ENCODE measurements around the gene HEATR3. TPM values are rescaled to one million over a fixed set of nuclear protein-coding genes. Genes with fewer than 3 reads are reported as not detected.

The HEATR3 gene
- total and polyA plus RNA-seq, 2 experiments from 2014 or later, result 7.5 to 29.9 TPM

DNA sequence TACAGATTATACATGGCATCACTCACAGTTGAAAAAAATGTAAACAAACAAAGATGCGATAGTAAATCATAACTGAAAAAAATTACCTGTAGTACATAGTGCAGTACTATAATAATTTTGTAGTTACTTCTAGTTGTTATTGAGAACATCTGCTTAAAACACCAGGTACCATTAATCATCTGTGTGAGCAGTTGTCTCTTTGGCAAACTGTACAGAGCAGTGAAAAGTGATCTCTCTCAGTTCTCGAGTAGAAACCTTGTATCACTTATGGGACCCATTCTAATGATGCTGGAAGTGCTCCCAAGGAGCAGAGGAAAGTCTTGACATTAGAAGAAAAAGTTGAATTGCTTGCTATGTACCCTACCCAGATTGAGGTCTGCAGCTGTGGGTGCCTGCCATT lies 78.4 kb downstream of the HEATR3 start:
- no peak overlapping the region for H3K4me2 ChIP-seq
- H2AFZ ChIP-seq, result no peak overlapping the region
- no peak overlapping the region for H3K27ac ChIP-seq (ENCODE audit: low read depth)
- no peaks in the 10 kb centered on the region for H3K36me3 Mint-ChIP-seq (ENCODE audit: low read depth)
- no peak overlapping the region for H3K27ac Mint-ChIP-seq
- ATAC-seq (no peak), DNase-seq (ENCODE audit: low spot score) (no peak)
- no peak overlapping the region for H3K4me3 Mint-ChIP-seq
- H3K9me2 ChIP-seq (ENCODE audit: insufficient read depth), result no peaks in the 10 kb centered on the region
- H3F3A ChIP-seq (replicated peaks; ENCODE audit: low read depth), result no peaks in the 10 kb centered on the region
- TF ChIP-seq, protein P1, sequence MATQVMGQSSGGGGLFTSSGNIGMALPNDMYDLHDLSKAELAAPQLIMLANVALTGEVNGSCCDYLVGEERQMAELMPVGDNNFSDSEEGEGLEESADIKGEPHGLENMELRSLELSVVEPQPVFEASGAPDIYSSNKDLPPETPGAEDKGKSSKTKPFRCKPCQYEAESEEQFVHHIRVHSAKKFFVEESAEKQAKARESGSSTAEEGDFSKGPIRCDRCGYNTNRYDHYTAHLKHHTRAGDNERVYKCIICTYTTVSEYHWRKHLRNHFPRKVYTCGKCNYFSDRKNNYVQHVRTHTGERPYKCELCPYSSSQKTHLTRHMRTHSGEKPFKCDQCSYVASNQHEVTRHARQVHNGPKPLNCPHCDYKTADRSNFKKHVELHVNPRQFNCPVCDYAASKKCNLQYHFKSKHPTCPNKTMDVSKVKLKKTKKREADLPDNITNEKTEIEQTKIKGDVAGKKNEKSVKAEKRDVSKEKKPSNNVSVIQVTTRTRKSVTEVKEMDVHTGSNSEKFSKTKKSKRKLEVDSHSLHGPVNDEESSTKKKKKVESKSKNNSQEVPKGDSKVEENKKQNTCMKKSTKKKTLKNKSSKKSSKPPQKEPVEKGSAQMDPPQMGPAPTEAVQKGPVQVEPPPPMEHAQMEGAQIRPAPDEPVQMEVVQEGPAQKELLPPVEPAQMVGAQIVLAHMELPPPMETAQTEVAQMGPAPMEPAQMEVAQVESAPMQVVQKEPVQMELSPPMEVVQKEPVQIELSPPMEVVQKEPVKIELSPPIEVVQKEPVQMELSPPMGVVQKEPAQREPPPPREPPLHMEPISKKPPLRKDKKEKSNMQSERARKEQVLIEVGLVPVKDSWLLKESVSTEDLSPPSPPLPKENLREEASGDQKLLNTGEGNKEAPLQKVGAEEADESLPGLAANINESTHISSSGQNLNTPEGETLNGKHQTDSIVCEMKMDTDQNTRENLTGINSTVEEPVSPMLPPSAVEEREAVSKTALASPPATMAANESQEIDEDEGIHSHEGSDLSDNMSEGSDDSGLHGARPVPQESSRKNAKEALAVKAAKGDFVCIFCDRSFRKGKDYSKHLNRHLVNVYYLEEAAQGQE (IDR thresholded peaks at IDR 0.05; ENCODE audit: unreplicated experiment), result no peak
- TF ChIP-seq ZNF331 (CRISPR knock-in tag; IDR thresholded peaks at IDR 0.05; ENCODE audit: low read depth) (no peak), ZNF114 (CRISPR knock-in tag; IDR thresholded peaks at IDR 0.05) (no peak), NANOG (IDR thresholded peaks at IDR 0.05; ENCODE audit: borderline replicate concordance) (no peak), EZH2phosphoT487 (IDR thresholded peaks at IDR 0.05; ENCODE audit: unreplicated experiment) (no peak), STAT1 (IDR thresholded peaks at IDR 0.05; ENCODE audit: unreplicated experiment) (no peak), EZH2 (IDR thresholded peaks at IDR 0.05; ENCODE audit: low read depth, unreplicated experiment) (no peak), JUNB (IDR thresholded peaks at IDR 0.05; ENCODE audit: unreplicated experiment) (no peak), POLR2AphosphoS5 (IDR thresholded peaks at IDR 0.05; ENCODE audit: low read depth) (no peak)
- TF ChIP-seq, protein P2, sequence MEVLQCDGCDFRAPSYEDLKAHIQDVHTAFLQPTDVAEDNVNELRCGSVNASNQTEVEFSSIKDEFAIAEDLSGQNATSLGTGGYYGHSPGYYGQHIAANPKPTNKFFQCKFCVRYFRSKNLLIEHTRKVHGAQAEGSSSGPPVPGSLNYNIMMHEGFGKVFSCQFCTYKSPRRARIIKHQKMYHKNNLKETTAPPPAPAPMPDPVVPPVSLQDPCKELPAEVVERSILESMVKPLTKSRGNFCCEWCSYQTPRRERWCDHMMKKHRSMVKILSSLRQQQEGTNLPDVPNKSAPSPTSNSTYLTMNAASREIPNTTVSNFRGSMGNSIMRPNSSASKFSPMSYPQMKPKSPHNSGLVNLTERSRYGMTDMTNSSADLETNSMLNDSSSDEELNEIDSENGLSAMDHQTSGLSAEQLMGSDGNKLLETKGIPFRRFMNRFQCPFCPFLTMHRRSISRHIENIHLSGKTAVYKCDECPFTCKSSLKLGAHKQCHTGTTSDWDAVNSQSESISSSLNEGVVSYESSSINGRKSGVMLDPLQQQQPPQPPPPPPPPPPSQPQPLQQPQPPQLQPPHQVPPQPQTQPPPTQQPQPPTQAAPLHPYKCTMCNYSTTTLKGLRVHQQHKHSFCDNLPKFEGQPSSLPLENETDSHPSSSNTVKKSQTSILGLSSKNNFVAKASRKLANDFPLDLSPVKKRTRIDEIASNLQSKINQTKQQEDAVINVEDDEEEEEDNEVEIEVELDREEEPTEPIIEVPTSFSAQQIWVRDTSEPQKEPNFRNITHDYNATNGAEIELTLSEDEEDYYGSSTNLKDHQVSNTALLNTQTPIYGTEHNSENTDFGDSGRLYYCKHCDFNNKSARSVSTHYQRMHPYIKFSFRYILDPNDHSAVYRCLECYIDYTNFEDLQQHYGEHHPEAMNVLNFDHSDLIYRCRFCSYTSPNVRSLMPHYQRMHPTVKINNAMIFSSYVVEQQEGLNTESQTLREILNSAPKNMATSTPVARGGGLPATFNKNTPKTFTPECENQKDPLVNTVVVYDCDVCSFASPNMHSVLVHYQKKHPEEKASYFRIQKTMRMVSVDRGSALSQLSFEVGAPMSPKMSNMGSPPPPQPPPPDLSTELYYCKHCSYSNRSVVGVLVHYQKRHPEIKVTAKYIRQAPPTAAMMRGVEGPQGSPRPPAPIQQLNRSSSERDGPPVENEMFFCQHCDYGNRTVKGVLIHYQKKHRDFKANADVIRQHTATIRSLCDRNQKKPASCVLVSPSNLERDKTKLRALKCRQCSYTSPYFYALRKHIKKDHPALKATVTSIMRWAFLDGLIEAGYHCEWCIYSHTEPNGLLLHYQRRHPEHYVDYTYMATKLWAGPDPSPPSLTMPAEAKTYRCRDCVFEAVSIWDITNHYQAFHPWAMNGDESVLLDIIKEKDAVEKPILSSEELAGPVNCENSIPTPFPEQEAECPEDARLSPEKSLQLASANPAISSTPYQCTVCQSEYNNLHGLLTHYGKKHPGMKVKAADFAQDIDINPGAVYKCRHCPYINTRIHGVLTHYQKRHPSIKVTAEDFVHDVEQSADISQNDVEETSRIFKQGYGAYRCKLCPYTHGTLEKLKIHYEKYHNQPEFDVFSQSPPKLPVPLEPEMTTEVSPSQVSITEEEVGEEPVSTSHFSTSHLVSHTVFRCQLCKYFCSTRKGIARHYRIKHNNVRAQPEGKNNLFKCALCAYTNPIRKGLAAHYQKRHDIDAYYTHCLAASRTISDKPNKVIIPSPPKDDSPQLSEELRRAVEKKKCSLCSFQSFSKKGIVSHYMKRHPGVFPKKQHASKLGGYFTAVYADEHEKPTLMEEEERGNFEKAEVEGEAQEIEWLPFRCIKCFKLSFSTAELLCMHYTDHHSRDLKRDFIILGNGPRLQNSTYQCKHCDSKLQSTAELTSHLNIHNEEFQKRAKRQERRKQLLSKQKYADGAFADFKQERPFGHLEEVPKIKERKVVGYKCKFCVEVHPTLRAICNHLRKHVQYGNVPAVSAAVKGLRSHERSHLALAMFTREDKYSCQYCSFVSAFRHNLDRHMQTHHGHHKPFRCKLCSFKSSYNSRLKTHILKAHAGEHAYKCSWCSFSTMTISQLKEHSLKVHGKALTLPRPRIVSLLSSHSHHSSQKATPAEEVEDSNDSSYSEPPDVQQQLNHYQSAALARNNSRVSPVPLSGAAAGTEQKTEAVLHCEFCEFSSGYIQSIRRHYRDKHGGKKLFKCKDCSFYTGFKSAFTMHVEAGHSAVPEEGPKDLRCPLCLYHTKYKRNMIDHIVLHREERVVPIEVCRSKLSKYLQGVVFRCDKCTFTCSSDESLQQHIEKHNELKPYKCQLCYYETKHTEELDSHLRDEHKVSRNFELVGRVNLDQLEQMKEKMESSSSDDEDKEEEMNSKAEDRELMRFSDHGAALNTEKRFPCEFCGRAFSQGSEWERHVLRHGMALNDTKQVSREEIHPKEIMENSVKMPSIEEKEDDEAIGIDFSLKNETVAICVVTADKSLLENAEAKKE (CRISPR knock-in tag; IDR thresholded peaks at IDR 0.05), result no peak
- TF ChIP-seq, protein P3, sequence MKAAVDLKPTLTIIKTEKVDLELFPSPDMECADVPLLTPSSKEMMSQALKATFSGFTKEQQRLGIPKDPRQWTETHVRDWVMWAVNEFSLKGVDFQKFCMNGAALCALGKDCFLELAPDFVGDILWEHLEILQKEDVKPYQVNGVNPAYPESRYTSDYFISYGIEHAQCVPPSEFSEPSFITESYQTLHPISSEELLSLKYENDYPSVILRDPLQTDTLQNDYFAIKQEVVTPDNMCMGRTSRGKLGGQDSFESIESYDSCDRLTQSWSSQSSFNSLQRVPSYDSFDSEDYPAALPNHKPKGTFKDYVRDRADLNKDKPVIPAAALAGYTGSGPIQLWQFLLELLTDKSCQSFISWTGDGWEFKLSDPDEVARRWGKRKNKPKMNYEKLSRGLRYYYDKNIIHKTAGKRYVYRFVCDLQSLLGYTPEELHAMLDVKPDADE (IDR thresholded peaks at IDR 0.05), result no peak
- H3K79me2 ChIP-seq (replicated peaks; ENCODE audit: insufficient read depth), result no peaks in the 10 kb centered on the region
- H3K27me3 ChIP-seq (ENCODE audit: insufficient read depth), result no peaks in the 10 kb centered on the region
- H3K4me3 ChIP-seq, result no peak overlapping the region
- no peaks in the 10 kb centered on the region for H3K9me3 Mint-ChIP-seq
- no peaks in the 10 kb centered on the region for H3K4me1 ChIP-seq (ENCODE audit: insufficient read depth)
- H3K36me3 ChIP-seq (ENCODE audit: insufficient read depth), result no peaks in the 10 kb centered on the region
- no peaks in the 10 kb centered on the region for H4K20me1 ChIP-seq (replicated peaks; ENCODE audit: insufficient read depth)
- H3K4me1 Mint-ChIP-seq, result no peaks in the 10 kb centered on the region; the same call in 2 of the 3 replicates
- peaks cover 4% of the 10 kb centered on the region for H3K27me3 Mint-ChIP-seq (ENCODE audit: insufficient read depth, low read depth, poor library complexity)
